Right lobe of liver (tissue), 4 donors: ENCODE measurements around the gene KISS1R.

Experiments used
- CTCF ChIP-seq, 4 donors: fragments of 200-600 bp in 3 of 4; fragments of 450-650 bp in 1 of 4; IDR thresholded peaks; one replicate each; pipeline versions ENCODE4 v1.5.1 to v1.8.0; 2016 to 2022; ENCODE audit warnings: antibody characterized with exemption in 4 of 4, mild to moderate bottlenecking in 2 of 4
- POLR2A ChIP-seq: fragments of 450-650 bp; IDR thresholded peaks from one replicate; pipeline ENCODE4 v1.6.1; 2017; ENCODE audit warnings: antibody characterized with exemption, mild to moderate bottlenecking
- donor health status: DM: no; HTN: no; CAD: no.
- donor health status: DM: no; HTN: no; CAD: no.
- donor health status: DM: no; HTN: yes; CAD: no.

DNA sequence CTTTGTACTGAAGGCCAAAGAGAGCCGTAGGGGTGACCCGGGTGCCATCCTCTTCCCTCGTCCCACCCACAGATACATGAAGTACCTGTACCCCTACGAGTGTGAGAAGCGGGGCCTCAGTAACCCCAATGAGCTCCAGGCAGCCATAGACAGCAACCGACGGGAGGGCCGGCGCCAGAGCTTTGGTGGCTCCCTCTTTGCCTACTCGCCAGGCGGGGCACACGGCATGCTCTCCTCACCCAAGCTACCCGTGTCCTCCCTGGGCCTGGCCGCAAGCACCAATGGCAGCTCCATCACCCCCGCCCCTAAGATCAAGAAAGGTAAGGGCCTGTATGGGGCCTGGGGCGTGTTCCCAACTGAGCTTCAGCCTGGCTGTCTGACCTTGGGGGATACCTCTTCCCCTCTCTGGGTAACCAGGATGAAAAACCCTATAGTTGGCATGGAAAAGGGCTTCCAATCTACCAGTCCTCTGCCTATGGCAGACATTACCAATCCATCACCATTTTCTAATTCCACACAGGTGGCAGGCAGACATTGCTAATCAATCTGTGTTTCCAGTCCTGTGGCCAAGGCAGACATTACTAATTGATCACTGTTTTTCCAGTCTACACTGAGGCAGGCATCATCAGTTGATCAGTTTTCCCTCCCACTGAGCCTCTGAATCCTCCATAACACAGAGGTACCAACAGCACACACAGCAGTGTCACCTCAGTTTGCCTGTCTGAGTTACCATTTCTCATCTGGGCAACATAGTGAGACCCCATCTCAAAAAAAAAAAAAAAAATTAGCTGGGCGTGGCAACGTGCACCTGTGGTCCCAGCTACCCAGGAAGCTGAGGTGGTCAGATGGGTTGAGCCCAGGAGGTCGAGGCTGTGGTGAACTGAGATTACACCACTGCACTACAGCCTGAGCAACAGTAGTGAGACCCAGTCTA is 47.9 kb downstream of the KISS1R start:
- TF ChIP-seq POLR2A (no peak), CTCF (IDR thresholded peaks at IDR 0.05) (no peak)
